GM10266 (cell line): ENCODE data around the gene ITGAD.
"Not testable (repeated sequence)": the region's sequence is repeated elsewhere in the genome, so short reads cannot be mapped to it uniquely, and the experiment has no call there.

Experiments
- DNase-seq: peaks from one replicate; pipeline ENCODE4 v3.0.0; 2012; ENCODE audit errors: extremely low spot score
- TF ChIP-seq, protein P1 (sequence below): IDR thresholded peaks from 2 replicates; pipeline ENCODE4 v1.5.1; 2012; ENCODE audit warnings: mild to moderate bottlenecking, low read depth; ENCODE audit not compliant: control insufficient read depth, insufficient read depth; ENCODE audit errors: missing control alignments

The ITGAD gene

GRCh38 chr16:31441956-31442355 is 48.8 kb downstream of the ITGAD start:
- TF ChIP-seq, protein P1, sequence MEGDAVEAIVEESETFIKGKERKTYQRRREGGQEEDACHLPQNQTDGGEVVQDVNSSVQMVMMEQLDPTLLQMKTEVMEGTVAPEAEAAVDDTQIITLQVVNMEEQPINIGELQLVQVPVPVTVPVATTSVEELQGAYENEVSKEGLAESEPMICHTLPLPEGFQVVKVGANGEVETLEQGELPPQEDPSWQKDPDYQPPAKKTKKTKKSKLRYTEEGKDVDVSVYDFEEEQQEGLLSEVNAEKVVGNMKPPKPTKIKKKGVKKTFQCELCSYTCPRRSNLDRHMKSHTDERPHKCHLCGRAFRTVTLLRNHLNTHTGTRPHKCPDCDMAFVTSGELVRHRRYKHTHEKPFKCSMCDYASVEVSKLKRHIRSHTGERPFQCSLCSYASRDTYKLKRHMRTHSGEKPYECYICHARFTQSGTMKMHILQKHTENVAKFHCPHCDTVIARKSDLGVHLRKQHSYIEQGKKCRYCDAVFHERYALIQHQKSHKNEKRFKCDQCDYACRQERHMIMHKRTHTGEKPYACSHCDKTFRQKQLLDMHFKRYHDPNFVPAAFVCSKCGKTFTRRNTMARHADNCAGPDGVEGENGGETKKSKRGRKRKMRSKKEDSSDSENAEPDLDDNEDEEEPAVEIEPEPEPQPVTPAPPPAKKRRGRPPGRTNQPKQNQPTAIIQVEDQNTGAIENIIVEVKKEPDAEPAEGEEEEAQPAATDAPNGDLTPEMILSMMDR: no peak
- DNase-seq: no peak

DNA sequence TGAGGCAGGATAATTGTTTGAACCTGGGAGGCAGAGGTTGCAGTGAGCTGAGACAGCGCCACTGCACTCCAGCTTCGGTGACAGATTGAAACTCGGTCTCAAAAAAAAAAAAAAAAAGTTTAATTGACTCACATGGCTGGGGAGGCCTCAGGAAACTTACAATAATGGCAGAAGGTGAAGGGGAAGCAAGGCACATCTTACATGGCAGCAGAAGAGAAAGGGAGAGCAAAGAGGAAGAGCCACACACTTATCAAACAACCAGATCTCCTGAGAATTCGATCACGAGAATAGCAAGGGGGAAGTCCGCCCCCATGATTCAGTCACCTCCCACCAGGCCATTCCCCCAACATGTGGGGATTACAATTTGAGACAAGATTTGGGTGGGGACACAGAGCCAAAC is 52.8 kb downstream of the ITGAD start:
- not testable (repeated sequence) for DNase-seq

DNA sequence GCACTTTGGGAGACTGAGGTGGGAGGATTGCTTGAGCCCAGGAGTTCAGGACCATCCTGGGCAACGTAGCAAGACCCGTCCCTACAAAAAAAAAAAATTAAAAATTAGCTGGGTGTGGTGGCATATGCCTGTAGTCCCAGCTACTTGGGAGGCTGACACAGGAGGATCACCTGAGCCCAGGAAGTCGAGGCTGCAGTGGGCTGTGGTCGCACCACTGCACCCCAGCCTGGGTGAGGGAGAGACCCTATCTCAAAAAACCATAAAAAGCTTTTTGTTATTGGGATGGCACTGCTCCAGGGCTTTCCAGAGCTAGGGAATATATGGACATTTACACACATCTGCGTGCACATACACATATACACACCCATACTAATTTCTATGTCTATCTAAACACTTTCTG is 58.1 kb downstream of the ITGAD start:
- DNase-seq: no peak
- TF ChIP-seq, protein P1: no peak

GRCh38 chr16:31451681-31452351 is 58.7 kb downstream of the ITGAD start:
- TF ChIP-seq, protein P1: peak; percentile 6
- DNase-seq: no peak

DNA sequence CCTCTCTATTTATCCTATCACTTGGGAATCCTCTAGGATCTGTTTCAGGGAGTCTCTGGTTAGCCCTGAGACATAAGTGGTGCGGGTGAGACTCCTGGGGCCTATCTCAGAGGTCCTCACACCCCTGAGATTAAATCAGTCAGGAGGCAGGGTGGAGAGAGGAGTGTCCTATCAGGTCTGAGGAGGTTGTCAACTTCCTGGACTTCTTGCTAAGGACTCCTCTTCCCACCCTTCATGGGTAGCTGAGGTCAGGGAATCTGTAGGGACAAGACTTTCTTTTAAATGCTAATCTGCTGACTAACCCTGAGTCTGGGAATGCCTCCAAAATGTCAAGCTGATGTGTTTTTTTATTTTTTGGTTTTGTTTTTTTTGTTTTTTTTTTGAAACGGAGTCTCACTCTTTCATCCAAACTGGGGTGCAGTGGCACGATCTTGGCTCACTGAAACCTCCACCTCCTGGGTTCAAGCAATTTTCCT is 59.5 kb downstream of the ITGAD start:
- DNase-seq: no peak
- TF ChIP-seq, protein P1: no peak

DNA sequence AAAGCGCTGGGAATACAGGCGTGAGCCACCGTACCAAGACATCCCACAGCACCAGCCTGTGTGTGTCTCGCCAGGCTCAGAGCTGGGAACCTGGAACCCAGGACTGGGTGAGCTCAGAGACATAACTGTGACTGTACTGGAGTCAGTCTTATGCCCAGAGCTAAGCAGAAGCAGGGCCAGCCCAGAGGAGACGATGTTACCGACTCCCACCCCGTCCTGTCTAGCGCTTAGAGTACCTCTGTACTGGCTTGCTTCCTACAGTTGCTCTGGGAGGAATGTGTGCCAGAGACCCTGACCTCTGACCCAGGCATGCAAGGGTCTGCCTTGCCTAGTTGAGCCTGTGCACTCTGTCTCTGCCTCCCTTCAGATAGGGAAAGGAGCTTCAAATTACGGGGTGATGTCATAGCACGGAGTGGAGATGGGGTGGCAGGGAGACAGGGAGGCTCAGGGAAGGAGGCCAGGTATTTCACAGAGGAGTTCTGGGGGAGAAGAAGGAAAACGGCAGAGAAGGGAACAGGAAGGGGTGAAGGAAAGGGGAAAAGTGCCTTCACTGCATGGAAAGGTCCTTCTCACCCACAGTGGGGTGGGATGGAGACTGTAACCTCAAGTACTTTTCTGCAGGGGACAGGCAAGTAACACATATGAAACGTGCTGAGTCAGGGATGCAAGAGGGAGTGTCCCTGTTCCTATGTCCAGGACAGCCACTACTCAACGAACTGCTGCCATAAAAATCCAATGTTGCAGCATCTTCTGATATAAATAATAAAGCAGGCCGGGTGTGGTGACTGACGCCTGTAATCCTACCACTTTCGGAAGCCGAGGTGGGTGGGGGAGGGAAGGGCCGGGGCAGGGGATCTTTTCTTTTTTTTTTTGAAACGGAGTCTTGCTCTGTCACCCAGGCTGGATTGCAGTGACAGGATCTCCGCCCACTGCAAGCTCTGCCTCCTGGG is 60.4 kb downstream of the ITGAD start:
- no peak for DNase-seq
- TF ChIP-seq, protein P1: no peak

DNA sequence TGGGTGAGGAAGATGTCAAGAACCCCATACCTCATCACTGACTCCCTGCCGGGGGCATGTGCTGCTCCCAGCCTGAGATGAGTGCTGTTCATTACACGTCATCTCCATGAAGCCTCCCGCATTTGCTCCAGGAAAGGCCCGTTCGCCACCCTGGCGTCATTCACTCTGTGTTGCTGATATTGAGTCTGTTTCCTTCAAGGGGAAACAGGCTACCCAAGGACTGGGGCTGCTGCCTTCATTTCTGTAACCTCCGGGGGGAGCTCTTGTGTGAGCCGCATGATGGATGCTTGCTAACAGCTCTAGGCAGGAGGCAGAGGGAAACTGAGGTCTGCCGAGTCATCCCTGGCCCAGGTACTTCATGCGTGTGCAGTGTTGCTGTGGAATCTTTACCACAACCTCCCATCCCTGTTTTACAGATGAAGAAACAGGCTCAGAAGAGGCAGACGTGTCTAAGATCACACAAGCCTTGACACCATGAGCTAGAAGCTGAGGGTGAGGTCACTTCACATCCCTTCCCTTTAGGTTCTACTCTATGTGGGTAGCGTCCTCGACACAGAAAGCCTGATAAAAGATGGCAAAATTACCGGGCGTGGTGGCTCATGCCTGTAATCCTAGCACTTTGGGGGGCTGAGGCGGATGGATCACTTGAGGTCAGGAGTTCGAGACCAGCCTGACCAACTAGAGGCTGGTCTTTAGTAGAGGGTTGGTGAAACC is 62.6 kb downstream of the ITGAD start:
- TF ChIP-seq, protein P1: peak; percentile 46
- no peak for DNase-seq
